ENCODE data around the gene ACTN3.
"Not testable (repeated sequence)": the region's sequence is repeated elsewhere in the genome, so short reads cannot be mapped to it uniquely, and the experiment has no call there.

Gene ACTN3

DNA sequence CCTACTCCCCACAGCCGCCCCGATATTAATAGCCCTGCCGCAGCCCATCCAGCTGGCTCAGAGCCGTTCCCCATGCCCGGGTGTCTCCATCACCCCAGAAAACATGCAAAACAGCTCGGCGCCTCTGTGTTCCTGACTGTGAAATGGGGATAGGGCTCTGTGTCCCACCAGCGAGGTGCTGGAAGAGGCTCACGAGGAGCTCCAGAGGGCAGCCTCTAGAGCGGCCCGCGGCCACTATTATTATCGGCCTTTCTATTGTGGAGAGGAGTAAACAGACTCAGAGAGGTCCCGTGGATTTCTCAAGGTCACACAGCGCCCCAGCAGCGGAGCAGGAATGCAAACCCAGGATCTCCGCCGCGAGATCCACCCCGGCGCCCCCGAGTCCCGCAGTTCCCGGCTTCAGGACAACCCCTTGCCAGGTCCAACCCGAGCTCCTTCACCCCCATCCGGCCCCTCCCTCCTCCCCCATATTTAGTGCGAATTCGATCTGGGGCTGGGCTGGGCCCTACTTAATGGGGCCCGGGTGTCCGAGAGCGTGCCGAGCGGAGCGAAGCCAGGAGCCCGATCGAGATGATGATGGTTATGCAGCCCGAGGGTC is at the start of gene ACTN3:
ACTN3 (plus strand) TSS at position 536 of the 598 bp plus-strand sequence; CDS start at position 571, 35 bp downstream.
- DNase-seq, result no peak

DNA sequence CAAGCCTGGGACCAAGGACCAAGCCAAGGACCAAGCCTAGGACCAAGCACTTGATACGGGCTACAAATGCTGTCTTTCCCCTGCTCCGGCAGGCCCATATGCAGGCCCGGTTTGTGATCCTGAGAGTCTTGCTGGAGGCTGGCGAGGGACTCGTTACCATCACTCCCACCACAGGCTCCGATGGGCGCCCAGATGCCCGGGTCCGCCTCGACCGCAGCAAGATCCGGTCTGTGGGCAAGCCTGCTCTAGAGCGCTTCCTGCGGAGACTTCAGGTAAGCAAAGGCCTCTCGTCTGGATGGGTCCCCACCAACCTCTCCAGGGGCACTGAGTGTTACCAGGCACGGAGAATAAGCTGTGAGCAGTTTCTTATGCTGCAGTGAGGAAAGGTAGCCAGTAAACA is 49.5 kb upstream of the ACTN3 start:
- no peak for DNase-seq

DNA sequence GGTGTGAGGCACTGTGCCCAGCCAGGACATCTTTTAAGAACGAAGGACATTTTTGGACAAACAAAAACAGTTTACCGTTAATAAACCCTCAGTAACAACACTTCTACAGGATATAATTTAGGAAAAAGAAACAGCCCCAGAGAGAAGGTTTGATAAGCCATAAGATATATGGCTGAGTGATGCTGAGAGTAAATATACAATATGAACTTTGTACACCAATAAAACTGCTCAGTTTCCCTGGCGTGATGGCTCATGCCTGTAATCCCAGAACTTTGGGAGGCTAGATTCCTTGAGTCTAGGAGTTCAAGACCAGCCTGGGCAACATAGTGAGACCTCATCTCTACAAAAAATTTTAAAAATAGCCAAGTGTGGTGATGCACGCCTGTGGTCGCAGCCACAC is 48.2 kb upstream of the ACTN3 start:
- DNase-seq, result no peak

DNA sequence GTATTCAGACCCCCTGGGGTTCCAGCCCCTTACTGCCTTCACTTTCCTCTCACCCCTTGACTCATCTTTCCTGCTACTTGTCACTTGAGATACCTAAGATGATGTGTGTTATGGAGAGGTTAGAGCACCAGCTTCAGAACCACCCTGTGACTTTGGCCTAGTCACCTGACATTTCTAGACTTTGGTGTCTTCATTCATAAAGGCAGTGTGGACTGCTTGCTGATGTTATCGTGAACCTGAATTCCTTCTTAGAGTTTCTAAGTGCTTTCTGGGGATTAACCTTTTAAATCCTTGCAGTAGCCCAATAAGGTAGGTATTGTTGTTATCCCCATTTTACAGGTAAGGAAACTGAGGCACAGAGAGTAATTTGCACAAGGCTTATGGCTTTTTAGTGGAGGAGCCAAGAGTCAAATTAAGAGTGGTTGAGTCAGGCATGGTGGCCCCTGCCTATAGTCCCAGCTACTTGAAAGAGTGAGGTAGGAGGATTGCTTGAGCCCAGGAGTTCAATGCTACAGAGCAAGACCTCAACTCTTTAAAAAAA is 41.4 kb upstream of the ACTN3 start:
- DNase-seq, result no peak

DNA sequence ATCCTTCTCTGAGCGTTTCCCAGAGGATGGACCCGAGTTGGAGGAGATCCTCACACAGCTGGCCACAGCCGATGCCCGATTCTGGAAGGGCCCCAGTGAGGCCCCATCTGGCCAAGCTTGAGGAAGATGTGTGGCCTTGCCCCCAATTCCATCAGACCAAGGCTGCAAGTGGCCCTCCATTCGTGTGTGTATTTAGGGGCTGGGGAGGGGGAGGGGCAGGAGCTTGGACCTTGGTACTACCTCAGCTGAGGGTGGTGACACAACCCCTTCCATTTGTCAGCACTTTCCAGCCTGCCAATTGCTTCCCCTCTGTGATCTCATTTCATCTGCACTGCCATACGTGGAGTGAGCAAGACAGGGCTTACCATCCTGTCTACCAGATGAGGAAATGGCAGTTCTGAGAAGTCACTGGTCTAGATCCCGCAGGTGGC is 37.6 kb upstream of the ACTN3 start:
- DNase-seq, result no peak

DNA sequence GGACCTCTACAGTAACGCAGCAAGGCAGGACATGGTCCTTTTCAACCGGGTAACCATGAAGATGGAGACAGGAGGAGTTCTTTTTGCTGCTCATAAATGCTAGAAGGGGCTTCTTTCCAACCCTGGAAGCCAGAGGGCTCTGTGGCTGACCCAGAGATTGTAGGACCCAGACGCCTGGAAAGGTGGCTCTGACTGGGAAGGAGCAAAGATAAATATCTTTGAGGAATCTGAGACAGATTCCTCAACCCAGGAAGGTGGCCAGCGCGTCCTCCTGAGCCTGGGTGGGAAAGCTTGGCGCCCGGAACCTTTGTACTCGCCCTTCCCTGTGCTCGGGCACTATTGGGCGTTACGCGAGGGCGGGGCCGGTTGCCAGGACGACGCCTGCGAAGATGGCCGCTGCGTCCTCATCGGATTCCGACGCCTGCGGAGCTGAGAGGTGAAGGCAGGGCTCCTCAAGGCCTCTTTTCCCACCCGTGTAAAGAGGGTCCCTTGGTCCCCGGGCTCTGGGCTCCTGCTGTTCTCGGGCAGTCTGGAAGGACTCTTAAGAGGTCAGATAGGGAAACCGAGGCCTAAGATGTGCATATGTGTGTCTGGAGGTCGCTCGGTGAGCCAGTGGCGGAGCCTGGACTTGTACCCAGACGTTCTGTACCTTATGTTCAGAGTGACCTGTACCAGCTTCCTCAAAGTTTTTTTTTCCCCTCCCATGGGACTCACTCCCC is 36.3 kb upstream of the ACTN3 start, which contains the start of gene BBS1:
BBS1 (plus strand) TSS at position 365 of the 719 bp plus-strand sequence; CDS start at position 390, 25 bp downstream.
- peak; percentile 94 for DNase-seq

DNA sequence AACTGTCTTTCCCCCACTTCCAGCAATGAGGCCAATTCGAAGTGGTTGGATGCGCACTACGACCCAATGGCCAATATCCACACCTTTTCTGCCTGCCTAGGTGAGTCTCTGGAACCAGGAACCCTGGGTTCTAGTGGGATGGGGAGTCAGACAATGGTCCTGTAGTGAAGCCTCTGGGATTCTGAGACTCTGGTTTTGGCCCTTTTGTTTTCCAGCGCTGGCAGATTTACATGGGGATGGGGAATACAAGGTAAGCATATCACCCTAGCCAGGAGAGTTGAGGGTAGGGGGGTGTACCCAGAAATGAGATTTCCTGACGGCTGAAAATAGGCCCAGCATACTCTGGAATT is 35.7 kb upstream of the ACTN3 start:
- no peak for DNase-seq

DNA sequence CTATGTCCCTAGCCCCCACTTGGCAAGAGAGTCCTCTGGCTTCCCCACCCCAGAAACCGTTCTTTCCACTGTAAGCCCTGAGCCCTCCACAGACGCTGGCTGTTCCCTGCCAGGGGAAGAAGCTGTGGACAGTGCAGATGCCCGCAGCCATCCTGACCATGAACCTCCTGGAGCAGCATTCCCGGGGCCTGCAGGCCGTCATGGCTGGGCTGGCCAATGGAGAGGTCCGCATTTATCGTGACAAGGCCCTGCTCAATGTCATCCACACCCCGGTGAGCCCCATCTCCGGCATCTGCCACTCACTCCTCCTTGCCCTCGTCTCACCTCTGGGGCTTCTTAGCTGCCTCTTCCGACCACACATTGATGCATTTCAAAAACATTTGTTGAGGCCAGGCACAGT is 23.1 kb upstream of the ACTN3 start:
- no peak for DNase-seq

DNA sequence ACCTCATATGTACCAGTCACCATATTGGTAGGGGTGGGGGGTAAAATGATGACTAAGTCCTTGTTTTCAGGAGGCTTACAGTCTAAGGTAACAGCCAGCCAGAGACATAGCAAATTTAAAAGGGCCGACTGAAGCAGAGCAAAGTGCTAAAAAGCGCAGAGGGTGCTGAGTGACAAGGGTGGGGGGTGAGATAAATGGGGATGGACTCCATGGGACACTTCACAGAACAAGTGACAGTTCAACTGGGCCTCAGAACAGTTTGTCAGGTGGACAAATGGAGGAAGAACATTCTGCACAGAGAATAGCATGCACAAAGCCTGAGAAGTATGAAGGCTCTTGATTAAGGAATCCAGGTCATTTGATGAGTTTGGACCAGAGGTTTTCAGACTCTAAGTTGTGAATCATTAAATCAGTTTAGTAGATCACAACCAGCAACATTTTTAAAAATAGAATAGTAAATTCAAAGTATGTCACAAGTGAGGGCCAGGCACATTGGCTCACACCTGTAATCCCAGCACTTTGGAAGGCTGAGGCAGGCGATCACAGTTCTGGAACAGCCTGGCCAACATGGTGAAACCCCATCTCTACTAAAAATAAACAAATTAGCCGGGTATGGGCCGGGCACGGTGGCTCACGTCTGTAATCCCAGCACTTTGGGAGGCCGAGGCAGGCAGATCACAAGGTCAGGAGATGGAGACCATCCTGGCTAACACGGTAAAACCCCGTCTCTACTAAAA is 22.2 kb upstream of the ACTN3 start:
- no peak for DNase-seq

DNA sequence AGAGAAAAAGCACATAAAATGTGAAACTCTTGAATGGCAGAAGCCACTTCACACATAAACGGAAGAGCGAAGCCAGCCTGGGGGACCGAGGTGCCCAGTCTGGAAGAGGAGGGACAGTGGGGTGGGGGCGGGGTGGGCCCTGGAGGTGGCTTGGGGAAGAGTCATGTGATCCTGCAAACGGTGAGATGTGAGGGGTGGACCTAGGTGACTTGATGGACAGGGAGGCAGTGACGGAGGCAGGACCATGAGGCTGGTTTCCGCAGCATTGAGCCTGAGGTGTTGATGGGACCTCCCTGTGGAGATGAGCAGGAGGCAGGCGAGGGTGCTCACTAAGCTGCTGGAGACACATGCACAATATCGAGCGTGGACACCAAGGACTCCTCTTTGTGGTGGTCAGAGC is 17.6 kb upstream of the ACTN3 start:
- DNase-seq, result no peak

DNA sequence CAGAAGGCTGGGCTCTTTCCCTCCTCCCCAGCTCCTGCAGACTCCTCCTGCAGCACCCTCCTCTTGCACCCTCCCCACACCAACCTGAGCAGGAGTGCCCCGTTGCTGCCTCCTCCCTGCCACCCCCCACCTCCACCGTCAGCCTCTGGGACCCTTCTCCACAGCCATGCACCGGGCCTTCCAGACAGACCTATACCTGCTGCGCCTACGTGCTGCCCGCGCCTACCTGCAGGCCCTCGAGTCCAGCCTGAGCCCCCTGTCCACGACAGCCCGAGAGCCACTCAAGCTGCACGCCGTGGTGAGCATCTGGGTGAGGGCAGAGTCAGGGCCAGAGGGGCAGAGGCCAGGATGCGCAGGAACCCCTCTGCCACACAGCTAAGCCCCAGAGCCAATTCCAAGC is 17.0 kb upstream of the ACTN3 start:
- DNase-seq, result no peak

DNA sequence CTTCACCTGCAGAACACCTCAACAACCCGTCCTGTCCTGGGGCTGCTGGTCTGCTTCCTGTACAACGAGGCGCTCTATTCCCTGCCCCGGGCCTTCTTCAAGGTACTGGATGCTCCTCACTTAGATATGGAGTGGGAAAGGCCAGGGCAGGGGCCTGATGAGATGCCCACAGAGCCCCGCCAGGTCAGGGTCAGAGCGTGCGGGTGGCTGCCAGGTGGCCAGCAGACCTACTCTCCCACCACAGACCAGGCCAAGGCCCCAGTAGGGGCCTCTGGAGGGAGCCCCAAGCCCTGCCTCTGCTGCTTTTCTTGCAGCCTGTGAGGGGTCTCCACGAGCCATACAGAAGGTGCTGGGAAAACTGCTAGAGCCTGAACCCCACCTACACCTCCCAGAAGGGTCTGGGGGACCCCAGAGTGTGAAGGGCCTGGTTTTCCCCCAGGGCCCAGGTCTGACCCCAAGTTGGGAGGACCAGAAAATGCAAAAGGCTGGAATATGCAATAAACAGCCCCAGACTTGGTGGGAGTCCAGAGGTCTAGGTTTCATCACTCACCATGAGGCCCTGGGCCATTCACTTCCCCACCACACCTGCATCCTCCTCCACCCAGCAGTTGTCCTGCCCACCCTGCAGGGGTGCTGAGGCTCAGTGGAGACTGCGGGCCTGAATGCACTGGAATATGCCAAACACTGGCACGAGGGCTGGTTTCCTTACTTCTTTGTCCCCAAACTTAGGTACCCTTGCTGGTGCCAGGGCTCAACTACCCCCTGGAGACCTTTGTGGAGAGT is 15.6 kb upstream of the ACTN3 start:
- no peak for DNase-seq

DNA sequence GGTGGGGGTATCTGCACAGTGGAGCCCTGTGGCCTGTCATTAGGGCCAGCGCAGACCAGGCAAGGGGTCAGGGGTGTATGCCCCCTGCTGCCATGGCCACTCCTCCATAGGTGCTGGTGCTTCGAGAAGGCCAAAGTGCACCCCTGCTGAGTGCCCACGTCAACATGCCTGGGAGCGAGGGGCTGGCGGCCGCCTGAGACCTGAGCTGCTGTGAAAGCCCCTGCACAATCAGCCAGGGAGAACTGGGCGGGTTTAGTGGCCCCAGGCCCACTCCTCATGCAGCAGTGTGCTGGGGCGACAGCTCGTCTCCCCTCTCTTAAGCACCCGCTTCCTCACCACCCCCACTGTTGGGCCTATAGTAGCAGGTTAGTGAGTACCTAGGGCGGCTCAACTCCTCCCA is 14.9 kb upstream of the ACTN3 start:
- no peak for DNase-seq

DNA sequence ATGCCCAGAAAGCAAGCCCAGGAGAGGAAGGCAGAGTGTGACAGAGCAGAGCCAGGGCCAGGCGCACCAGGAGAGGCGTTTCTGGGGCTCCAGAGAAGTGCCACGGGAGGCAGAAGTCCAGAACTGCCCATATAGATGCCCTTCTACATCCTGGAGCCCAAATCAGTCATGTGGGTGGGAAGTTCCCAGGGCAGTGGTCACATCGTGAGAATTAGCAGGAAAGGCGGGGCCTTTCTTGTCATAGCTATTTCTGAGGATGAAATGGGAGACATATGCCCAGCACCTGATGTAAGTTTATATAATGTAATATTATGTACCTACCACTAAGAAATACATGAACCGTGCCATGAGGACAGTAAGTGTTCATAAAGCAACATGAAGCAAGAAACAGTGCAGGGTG is 13.9 kb upstream of the ACTN3 start:
- DNase-seq, result no peak

DNA sequence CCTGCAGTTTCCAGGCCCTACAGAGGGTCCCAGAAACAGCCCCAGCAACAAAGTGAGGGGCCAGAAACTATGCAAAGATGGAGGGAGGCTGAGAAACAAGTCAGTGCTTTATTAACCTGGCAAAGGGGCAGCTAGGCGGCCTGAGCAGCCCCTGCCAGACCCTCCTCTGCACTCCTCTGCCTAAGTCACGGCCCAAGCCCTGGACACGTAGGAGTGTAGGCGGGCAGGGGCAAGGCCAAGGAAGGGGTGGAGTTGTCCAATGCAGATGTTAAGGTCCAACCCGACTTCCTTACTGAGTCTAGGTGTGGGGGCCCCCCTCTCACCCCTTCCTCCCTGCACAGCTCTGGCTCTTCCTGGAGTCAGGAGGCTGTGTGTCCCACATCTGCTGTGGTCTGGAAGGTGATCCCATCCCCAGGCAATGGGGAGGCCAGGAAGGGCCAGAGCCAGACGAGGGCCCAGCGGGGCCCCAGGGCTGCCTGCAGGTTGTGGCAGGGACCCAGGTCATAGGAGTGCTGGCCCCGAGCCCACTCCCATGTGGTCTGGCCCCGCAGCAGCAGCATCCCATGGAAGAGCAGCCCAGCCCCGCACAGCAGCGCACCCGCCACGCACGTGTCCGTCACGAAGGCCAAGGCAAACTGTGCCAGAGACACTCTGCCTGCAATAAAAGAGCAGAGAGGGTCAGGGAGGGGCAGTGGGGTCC is 7.4 kb upstream of the ACTN3 start:
- DNase-seq, result no peak

DNA sequence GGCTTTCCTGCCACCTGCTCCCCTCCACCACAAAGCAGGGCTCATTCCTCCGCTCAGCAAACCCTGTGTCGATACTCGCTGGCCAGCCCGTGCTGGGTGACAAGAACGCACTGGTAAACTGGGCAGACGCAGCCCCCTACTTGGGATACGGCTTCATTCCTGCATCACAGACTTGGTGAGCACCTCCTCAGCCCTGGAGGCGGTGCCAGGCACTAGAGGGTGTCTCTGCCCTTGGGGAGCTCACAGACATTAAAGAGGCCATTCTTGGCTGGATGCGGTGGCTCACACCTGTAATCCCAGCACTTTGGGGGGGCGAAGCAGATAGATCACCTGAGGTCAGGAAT is 6.9 kb upstream of the ACTN3 start:
- DNase-seq, result no peak

DNA sequence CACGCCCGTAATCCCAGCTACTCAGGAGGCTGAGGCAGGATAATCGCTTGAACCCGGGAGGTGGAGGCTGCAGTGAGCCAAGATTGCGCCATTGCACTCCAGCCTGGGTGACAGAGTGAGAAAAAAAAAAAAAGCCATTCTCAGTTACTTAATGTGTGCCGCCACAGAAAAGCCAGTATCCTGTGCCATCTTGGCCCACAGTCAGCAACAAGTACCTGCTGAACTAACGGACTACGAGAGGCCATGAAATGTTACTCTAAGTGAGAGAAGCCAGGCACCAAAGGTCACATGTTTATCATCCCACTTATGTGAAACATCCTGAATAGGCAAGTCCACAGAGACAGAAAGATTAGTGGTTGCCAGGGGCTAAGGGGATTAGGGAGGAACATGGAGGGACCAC is 6.1 kb upstream of the ACTN3 start:
- not testable (repeated sequence) for DNase-seq

DNA sequence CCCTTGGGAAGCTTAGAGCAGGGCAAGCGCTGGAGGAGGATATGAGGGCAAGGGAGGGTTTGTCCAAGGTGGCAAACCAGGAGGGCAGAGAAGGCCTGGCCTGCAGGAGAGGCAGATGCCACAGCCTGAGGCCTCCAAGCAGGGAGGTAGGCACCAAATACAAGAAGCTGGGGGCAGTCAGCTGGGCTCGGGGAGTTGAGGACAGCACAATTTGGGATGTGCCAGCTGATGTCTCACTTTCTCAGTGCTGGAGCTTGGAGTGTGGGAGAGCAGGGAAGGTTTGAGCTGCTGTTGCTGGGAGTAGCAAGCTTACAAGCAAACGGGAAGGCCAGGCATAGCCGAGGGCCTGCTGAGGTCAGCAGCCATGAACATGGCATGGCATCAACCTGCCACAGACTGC is 4.8 kb upstream of the ACTN3 start:
- DNase-seq, result no peak

DNA sequence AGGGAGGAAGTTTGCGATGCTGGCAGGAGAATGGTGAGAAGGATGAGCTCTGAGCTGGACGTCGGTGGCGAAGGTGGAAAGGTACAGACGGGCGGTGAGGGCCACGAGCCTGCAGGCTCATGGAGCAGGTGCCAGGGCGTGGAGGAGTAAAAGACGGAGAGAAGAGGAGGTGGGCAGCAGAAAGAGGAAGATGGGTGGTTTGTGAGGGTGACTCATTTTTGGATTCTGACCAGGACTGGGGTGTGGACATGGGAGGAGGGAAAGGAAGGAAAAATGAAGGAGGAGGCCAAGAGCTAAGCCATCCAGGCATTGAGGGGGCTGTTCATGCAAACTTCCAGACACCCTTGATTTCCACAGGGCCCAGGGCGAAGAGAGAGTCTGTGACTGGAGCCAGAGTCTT is 4.3 kb upstream of the ACTN3 start:
- no peak for DNase-seq

DNA sequence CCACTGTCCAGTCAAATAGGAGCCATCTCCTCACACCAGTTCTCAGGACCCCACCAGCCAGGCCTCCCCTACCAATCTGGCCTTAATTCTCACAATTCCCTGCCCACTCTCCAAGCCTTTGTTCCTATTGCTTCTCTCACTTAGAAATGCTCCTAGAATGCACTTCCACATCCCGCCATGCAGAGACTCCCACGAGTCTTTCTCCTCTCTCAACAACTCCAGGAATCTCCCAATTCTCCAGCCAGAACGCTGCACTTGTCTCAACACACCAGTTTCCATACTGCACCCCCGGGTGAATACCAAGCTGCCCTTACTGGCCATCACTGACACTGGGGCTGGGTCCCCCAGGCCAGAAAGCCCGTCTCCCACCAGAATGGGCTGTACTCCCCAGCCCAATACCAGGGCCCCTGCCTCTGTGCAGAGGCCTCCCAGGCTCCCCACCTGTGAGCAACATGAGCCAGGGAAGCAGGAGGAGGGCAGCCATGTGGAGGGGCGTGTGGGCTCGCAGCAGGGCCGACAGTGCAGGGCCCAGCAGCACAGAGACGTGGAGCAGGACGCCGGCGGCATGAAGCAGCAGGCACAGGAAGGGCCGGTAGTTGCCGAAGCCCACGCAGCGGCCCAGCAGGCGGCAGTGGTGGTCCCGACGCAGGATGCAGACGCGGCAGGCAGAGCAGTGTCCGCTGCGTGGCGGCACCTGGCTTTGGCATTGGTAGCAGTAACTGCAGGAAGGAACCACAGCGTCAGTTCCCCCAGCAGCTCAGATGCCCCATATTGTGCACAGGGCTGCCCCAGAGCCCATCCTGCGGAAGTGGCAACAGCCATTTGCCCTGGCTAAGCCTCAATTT is 3.2 kb upstream of the ACTN3 start:
- DNase-seq, result peak; percentile 84

DNA sequence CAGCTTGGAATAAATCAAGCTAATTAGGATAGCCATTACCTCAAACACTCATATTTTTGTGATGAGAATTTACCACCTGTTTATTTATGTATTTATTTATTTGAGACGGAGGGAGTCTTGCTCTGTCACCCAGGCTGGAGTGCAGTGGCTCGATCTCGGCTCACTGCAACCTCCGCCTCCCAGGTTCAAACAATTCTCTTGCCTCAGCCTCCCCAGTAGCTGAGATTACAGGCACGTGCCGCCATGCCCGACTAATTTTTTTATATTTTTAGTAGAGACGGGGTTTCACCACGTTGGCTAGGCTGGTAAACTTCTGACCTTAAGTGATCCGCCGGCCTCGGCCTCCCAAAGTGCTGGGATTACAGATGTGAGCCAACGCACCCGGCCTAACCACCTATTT is 1.8 kb upstream of the ACTN3 start:
- not testable (repeated sequence) for DNase-seq
